ENCODE data around the gene SLC25A14.
"Not testable (repeated sequence)": the region's sequence is repeated elsewhere in the genome, so short reads cannot be mapped to it uniquely, and the experiment has no call there.

The SLC25A14 gene

GRCh38 chrX:130352050-130352449, 12.3 kb downstream of the SLC25A14 start:
- DNase-seq; in situ Hi-C loops (cut with MboI; ENCODE audit: low pct_unique_long_range_greater_than_20kb, low sequenced_read_pairs): not testable (repeated sequence)

DNA sequence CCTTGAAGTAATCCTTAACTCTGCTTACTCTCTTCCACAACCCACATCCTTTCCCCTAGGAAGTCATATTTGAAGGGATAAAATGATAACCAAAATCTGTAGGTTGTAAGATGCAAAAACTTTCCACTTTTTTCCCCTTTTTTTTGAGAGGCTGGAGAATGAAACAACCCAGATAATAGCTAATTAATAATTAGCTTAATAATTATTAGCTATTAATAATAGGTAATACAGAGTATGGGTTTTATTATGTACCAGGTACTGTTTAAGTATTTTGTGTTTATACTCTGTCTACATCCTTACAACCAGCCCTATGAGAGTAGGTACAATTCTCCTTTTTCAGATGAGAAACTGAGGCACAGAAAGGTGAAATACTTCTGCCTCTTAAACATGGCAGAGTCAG, 36.4 kb downstream of the SLC25A14 start:
- DNase-seq: no peak
- in situ Hi-C loops (cut with MboI; ENCODE audit: low pct_unique_long_range_greater_than_20kb, low sequenced_read_pairs): no loop called here

GRCh38 chrX:130378024-130378669, 38.4 kb downstream of the SLC25A14 start:
- peak; percentile 28 for DNase-seq
- in situ Hi-C loops (cut with MboI; ENCODE audit: low pct_unique_long_range_greater_than_20kb, low sequenced_read_pairs): no loop called here

DNA sequence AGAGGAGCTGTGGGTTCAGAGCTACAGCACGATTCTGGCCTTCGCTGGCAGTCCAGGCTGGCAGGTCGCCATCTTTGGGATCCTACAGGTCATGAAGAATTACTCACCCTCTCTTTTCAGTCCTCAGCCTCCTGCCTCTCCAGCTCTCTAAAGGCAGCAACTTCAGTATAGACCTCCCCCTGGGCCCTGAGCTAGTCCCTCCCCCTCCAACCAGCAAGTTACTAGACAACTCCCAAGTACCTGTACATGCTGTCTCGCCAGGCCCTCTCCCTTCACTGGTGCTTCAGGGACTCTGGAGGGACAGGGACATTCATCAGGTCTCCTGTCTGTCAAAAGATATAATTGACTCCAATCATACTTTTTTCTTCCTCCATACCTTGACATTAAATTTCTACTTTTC, 45.8 kb downstream of the SLC25A14 start, which contains the start of gene GPR119:
Gene GPR119 (minus strand): TSS at position 155 of the 400 bp plus-strand sequence. CDS start 227 bp downstream, outside the sequence.
- in situ Hi-C loops (cut with MboI; ENCODE audit: low pct_unique_long_range_greater_than_20kb, low sequenced_read_pairs): no loop called here
- DNase-seq: no peak

DNA sequence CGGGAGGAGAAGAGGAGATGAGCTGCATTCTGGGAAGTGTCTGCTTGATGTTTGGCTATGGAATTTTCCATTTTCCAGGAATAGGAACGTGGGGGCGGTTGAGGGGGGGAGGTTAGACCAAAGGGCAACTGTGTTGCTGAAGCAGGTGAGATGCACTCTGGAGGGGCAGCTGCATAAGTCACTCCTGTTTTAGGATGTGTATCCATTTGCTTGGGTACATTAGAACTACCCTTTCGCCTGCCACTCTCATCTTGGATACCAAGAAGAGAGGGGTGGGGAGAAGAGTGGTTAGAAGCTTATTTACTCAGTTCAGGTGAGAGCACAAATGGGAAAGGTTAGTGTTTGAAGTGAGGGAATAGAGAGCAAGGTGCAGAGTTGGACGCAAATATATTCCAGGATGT, 46.7 kb downstream of the SLC25A14 start:
- in situ Hi-C loops (cut with MboI; ENCODE audit: low pct_unique_long_range_greater_than_20kb, low sequenced_read_pairs): no loop called here
- no peak for DNase-seq

GRCh38 chrX:130393451-130394074, 53.8 kb downstream of the SLC25A14 start:
- in situ Hi-C loops (cut with MboI; ENCODE audit: low pct_unique_long_range_greater_than_20kb, low sequenced_read_pairs): no loop called here
- peak; percentile 57 for DNase-seq

DNA sequence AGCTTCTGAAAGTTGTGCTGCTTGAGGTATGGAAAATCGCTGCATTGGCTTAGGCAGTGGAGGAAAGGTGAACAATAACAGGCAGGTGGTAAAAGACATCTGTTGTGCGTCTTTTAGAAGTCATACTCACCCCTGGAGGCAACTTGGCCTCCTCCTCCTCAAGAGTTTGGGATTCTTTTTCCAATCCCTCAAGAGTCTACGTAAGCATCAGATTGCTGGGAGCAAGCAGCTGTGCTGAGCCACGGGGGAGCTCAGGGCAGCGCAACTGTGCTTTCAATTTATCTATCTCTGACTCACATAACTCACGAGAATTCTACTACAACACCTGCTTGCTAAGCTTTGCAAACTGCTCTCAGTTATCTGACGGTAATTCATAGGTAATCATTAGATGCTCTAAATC, 55.6 kb downstream of the SLC25A14 start:
- DNase-seq: no peak
- in situ Hi-C loops (cut with MboI; ENCODE audit: low pct_unique_long_range_greater_than_20kb, low sequenced_read_pairs): no loop called here

DNA sequence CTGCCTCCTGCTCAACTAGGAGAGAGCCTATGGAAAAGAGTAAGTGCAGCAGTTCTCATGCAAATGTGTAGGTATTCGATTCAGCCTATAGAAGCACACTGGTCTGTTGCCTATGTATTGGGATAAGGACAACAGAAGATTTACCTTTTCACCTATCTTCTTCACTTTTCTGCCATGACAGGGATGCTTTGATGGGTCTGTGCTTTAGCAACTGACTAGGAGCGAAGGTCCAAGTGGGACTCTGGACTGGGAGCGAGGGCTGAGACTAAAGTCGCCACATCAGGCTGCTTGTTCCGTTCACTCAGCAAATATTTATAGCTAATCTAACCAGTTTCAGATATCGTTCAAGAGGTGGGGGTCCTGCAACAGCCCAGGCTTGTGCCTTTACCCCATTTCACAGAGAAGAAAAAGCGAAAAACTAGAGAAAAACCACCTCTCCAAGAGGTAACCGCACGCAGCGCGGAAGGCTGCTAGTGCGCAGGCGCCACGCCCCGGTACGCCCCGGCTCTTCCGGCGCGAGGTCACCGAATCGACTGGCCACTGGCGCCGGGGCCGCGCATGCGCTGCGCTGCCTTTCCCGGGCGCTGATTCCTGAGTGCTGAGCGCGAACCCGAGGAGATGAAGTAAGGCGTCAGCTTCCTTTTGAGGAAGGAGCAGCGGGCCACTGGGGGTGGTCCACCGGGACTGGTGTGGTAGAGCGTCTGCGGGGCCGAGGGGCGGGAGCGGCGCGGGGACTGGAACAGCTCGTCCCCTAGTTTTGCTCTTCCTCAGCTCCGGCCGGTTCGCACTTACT, 61.9 kb downstream of the SLC25A14 start, which contains the start of gene RBMX2:
Gene RBMX2 (plus strand): TSS at position 573 of the 793 bp plus-strand sequence. CDS start 46 bp downstream, at position 619.
- DNase-seq: peak; percentile 89
- in situ Hi-C loops (cut with MboI; ENCODE audit: low pct_unique_long_range_greater_than_20kb, low sequenced_read_pairs): no loop called here

DNA sequence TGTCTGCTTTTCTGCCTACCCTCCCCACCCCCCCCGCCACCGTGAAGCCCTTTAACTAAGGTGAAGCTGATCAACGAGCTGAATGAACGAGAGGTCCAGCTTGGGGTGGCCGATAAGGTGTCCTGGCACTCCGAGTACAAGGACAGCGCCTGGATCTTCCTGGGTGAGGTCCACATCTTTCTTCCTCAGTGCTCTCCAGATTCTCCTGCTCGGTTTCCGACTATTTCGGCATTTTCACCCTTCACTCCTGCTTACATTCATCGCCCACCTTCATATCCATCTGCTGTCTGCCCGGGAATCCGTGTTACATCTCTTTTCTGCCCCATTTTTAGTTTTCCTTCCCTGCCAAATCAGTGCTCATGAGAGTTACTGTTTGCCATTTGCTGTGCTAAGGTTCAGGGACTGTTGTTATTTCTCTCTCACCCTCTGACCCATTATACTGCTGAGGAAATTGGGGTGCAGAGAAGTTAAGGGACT, 62.5 kb downstream of the SLC25A14 start:
- in situ Hi-C loops (cut with MboI; ENCODE audit: low pct_unique_long_range_greater_than_20kb, low sequenced_read_pairs): no loop called here

GRCh38 chrX:130413415-130413814, 73.7 kb downstream of the SLC25A14 start:
- in situ Hi-C loops (cut with MboI; ENCODE audit: low pct_unique_long_range_greater_than_20kb, low sequenced_read_pairs): no loop called here
- peak; percentile 33 for DNase-seq

More for the DNA sequence above, 62.5 kb downstream of the SLC25A14 start:
- no peak for DNase-seq

DNA sequence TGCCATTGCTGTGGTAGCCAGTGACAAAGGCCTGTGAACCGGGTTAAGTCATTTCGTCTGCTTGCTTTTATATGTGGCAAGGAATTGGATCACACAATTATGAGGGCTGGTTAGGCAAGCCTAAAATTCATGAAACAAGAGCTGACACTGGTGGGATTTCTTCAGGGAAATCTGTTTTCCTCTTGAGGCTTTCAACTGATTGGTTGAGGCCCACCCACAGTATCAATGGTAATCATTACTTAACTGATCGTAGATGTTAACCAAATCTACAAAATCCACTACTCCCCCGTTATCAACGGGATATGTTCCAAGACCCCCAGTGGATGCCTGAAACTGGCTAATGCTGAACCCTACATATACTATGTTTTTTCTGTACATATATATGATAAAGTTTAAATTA, 75.1 kb downstream of the SLC25A14 start:
- no peak for DNase-seq
- in situ Hi-C loops (cut with MboI; ENCODE audit: low pct_unique_long_range_greater_than_20kb, low sequenced_read_pairs): no loop called here

DNA sequence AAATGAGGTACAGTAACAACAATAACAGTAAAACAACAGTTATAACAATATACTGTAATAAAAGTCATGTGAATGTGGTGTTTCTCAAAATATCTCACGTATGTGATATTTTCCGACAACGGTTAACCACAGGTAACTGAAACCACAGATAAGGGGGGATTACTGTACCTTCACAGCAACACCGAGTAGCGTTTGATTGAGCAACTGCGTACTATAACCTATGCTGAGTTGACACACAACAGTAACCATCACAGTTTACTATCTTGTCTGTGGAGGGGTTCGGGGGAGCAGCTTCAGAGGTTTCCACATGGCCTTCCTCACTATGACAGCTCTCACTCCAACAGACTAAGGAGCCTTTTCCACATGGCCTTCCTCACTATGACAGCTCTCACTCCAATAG, 75.5 kb downstream of the SLC25A14 start:
- in situ Hi-C loops (cut with MboI; ENCODE audit: low pct_unique_long_range_greater_than_20kb, low sequenced_read_pairs): no loop called here
- DNase-seq: no peak

DNA sequence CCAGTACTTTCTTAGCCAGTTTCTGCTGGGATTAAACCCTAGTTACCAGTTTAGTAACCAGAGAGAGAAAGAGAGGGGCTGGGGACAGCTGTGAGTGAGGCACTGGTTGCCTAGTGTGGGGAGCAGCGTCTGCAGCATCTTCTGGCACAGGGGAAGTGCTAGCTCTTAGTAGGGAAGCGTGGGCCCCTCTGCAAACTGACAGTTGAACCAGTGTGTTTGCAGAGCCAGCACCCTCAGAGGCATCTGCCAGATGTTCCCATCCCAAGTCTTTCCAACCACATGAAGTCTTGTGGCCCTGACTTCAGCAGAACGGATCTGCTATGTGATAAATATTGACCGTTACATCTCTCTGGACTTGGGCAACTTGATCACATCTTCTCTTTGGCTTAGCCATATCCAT, 77.1 kb downstream of the SLC25A14 start:
- in situ Hi-C loops (cut with MboI; ENCODE audit: low pct_unique_long_range_greater_than_20kb, low sequenced_read_pairs): no loop called here
- no peak for DNase-seq

GRCh38 chrX:130418066-130418465, 78.3 kb downstream of the SLC25A14 start:
- in situ Hi-C loops (cut with MboI; ENCODE audit: low pct_unique_long_range_greater_than_20kb, low sequenced_read_pairs): no loop called here
- DNase-seq: no peak

DNA sequence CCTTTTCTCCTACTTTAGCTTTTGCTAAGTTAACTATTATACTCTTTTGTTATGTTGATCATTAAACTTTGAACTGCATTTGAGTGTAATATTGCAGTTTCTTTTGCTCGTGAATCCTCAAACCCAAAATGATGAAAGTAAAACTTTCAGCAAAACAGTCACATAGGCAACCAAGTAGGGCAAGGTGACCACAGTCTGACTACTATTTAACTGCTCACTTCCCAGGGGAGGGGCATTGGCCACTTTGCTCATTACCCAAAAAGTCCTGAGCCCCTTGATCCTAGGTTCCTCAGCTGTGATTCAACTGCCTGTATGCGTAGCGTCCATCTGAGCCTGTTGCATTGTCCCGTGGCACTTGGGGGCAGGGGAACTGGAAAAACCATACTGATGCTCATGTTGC, 79.0 kb downstream of the SLC25A14 start:
- DNase-seq: no peak
- in situ Hi-C loops (cut with MboI; ENCODE audit: low pct_unique_long_range_greater_than_20kb, low sequenced_read_pairs): no loop called here

DNA sequence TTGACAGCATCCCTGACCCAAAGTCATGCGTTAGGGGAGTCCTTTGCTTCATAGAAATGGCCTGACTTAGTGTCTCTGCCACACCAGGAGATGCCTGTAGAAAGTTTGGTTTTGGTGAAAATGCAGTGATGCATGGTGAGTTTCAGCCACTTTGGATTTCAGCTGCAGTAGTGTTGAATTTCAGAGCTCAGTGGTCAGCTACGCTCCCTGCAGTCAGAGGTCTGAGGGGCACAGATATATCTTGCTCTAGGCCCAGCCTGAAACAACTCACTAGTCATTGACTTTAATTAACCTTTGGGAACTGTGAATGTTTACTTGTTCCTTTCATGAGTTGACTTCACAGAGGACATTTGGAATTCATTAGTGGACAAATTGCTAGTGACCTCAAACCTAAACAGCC, 79.5 kb downstream of the SLC25A14 start:
- in situ Hi-C loops (cut with MboI; ENCODE audit: low pct_unique_long_range_greater_than_20kb, low sequenced_read_pairs): no loop called here
- no peak for DNase-seq

Data from KBM-7 (cell line).